Suppressor macrophage treated with lipopolysaccharide for 4 hours (primary cell): ENCODE measurements around the gene PTPRN2.
"Not testable (repeated sequence)": the region's sequence is repeated elsewhere in the genome, so short reads cannot be mapped to it uniquely, and the experiment has no call there.

Experiments
- DNase-seq: peaks from one replicate; pipeline ENCODE4 v3.0.0-alpha.2; 2020

The PTPRN2 gene

GRCh38 chr7:158396301-158396905 lies 191.2 kb downstream of the PTPRN2 start:
- no peak for DNase-seq

GRCh38 chr7:158395780-158396278 lies 191.8 kb downstream of the PTPRN2 start:
- DNase-seq, result no peak

- DNase-seq, result no peak
Observed at GRCh38 chr7:158395349-158395748, 192.3 kb downstream of the PTPRN2 start.

DNA sequence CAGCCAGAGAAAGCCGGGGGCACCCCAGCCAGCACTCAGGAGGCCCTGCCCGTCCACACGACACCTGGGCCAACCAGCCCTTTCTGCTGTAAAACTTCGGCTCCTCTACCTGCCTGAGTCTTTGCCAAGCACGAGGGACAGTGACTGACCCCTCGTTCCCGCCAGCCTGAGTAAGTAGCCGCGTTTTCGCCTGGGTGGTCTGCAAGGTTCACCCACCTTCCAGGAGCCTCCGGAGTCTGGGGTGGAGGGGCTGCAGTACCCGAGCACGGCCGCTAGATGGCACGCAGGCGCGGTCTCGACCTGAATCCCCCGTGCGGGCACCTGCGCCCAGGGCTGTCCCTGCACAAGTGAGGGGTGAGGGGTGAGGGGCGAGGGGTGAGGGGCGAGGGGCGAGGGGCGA lies 192.7 kb downstream of the PTPRN2 start:
- no peak for DNase-seq

DNA sequence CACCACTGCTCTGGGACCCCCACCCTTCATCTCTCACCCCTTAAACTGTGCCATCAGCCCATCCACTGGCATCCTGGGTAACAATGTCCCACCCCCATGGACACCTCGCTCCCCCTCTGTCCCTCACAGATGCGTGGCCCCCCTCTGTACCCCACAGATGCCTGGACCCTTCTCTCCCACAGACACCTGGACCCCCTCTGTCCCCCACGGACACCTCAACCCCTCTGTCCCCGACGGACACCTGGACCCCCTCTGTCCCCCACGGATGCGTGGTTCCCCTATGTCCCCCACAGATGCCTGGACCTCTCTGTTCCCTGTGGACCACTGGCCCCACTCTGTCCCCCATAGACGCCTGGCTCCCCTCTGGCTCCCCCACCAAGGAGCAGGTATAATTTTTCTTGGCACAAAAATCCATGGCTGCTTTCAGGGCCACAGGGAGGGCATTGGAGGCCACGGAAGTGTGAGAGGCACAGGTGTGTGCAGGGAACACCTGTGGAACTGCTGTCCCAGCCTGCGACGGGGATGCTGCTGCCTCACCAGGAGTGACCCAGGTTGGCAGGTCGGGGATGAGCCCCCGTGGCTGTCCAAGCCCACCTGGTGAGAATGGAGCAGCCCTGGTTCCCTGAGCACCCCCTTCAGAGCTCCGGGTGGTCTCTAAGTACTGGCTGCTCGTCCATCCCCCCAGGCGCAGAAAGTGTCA lies 193.5 kb downstream of the PTPRN2 start:
- no peak for DNase-seq

DNA sequence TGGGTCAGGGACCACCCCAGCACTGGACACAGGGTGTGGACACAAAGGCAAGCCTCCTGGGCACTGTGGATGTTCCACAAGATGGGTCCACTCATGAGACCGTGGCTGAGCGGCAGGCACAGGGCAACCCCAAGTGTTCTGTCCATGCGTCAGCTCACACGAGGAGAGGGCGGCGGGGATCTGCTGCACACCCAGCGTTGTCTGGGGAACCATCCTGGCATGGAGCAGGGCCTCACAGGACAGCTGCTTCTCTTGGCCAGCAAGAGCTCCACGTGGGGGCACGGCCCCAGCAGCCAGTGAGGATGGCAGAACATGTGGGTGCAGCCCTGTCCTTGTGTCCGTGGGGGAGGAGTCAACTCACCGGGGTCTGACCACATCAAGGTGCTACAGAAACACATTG lies 195.4 kb downstream of the PTPRN2 start:
- no peak for DNase-seq

GRCh38 chr7:158391541-158391940 lies 196.1 kb downstream of the PTPRN2 start:
- DNase-seq, result no peak

DNA sequence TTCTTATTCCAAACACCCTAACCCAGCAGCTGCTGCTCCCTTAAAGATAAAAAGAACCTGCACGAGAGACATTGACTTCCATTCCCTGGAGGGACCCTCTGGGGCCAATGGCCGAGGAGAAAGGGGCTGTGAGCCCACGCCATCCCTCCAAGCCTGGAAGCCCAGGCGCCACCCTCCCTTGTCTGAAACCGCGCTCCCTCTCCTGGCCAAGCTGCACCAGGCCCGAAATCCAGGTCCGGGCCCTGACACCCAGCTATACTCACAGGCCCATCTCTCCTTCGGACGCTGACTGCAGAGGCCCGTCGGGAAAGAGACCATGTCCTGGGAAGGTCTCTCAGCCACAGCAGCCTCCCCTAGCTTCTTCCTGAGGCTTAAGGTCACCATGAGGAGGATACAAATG lies 196.5 kb downstream of the PTPRN2 start:
- DNase-seq, result no peak

DNA sequence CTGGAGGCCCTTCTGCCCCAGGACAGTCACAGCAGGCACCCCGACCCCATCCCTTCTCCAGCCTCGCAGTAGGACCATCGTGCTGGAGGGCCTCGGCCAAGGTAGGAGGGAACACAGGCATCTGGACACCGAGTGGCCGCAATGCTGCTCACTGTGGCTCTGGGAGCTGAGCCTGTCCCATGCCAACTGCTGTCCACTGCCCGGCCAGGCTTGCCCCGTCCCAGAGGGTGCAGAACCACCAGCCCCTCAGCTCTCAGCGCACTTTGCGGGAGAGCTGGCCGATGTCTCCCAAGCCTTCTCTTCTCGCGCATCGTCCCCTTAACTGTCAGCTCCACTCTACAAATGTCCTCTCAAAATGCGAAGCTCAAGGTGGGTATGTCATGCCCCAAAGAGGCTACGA lies 197.2 kb downstream of the PTPRN2 start:
- DNase-seq, result no peak

DNA sequence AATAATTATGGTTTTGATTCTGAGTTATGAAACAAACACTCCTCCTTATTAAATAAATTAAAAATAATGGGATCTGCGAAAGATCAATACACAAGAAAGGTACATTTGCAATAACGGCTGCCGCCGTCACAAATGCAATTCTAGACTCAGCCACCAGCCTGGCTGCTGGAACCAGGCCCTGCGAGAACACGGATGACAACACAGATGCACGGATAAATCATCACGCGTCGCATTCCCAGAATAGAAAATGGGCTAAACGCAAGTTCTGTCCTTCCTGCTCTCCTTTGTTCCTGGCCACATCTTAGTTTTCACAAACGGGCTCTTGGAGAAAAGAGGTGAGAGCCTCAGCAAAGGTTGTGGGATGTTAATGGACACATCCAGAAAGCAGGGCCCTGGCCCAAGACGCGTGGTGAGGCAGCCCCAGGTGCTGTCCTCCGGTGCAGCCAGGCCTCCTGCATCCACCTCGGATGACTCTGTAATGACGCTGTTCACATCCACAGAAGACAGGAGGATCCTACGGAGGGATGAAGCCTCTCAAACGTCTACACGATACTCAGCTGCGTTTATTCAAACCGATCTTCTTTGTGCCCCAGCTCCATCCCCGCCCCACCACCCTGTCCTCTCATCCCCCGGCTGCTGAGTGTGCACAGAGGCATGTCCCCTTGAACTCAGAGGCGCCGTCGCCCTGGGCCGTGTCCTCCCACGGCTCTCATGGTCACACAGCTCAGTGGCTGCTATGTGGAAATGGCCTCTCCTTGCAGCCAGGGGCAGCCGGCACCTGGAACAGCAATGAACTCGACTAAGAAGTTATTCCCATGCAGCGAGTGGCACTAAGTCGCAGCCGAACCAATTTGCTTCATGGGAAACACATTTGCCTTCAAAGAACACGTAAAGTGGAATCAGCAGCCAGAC lies 197.9 kb downstream of the PTPRN2 start:
- DNase-seq, result no peak

- no peak for DNase-seq
Observed at GRCh38 chr7:158388928-158389327, 198.7 kb downstream of the PTPRN2 start.

- DNase-seq, result no peak
Observed at GRCh38 chr7:158388072-158388471, 199.6 kb downstream of the PTPRN2 start.

DNA sequence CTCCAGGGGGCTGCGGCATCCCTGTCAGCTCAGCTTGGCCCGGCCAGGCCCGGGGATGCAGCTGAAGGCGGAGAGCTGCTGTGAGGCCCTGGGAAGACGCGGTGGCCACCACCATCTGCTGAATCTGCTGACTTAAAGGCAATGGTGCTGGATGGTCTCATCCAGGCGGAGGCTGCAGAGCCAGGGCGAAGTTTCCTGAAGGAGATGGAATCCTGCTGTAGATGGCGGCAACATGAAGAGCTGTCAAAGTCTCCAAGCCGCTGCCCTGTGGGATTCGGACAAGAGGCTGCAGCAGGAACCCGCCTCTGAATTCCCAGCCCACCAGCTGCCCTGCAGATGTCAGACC lies 200.1 kb downstream of the PTPRN2 start:
- no peak for DNase-seq

DNA sequence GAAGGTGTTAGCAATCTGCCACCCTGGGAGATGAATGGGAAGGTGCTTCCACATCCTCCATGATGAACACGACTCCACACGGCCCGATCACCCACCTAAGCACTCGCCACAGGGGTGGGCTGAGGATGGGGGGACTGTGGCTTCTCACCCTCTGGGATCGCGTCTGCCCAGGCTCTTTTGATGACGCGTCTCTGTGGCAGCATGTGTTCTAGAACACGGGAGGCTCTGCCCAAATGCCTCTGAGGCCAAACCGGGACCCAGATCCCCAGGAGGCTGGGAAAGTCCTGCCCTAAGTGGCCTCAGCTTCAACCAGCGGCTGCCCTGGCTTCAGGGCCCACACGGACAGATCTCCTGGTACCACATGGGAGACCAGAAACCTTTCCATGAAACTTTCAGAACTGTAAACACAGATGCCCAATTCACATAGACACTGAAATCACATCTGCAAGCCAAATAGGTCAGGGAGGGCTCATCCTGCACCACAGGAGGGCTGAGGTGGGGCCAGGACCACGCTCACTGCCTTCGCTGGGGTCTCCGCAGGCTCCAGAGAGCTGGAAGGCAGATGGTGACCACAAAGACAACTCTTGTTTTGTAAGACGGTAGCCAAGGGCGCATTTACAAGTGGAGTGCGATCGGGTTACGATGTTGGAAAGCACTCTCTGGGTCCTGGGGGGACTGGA lies 200.6 kb downstream of the PTPRN2 start:
- no peak for DNase-seq

GRCh38 chr7:158386355-158386618 lies 201.3 kb downstream of the PTPRN2 start:
- DNase-seq, result no peak

GRCh38 chr7:158385496-158386354 lies 201.9 kb downstream of the PTPRN2 start:
- DNase-seq, result not testable (repeated sequence)

- DNase-seq, result no peak
Observed at GRCh38 chr7:158384746-158385145, 202.9 kb downstream of the PTPRN2 start.

DNA sequence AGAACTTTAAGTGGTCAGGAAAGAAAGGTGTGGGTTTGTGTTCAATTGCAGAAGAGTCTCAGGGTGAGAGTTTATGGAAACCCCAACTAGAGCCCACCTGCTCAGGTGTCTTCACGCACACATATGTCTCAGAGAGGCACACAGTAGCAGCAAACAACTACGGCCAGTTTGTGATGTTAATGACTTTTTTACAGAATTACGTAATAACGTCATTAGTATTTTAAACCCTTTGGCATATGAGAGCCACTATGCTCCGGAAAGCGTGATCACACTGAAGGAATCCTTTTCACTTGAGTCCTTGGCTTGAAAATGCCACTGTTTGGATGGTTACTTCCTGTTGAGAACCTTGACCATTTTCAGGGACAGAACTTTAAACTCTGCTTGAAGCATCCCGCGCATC lies 204.0 kb downstream of the PTPRN2 start:
- no peak for DNase-seq

GRCh38 chr7:158382363-158383254 lies 205.0 kb downstream of the PTPRN2 start:
- no peak for DNase-seq

GRCh38 chr7:158381956-158382355 lies 205.7 kb downstream of the PTPRN2 start:
- DNase-seq, result no peak

- DNase-seq, result no peak
Observed at GRCh38 chr7:158378978-158379377, 208.6 kb downstream of the PTPRN2 start.
